ENCODE results near the gene SYPL1.

Gene SYPL1

GRCh38 chr7:106071356-106071998 is 40.6 kb downstream of the SYPL1 start:
- H3K4me3 ChIP-seq (ENCODE audit: low read length), result peak overlapping the region; percentile 54
- peak; percentile 98 for DNase-seq (ENCODE audit: low read depth, low spot score)

- peak overlapping the region; percentile 54 for H3K4me3 ChIP-seq (ENCODE audit: low read length)
- DNase-seq (ENCODE audit: low read depth, low spot score), result peak; percentile 45
Measured at GRCh38 chr7:106070567-106071254, 41.4 kb downstream of the SYPL1 start.

GRCh38 chr7:106070201-106070551 is 41.9 kb downstream of the SYPL1 start:
- no peak for DNase-seq (ENCODE audit: low read depth, low spot score)

GRCh38 chr7:106069471-106070200 is 42.5 kb downstream of the SYPL1 start:
- DNase-seq (ENCODE audit: low read depth, low spot score), result no peak
- H3K4me3 ChIP-seq (ENCODE audit: low read length), result peak overlapping the region; percentile 54

More at GRCh38 chr7:106070201-106070551, 41.9 kb downstream of the SYPL1 start:
- peak overlapping the region; percentile 54 for H3K4me3 ChIP-seq (ENCODE audit: low read length)

- no peak for DNase-seq (ENCODE audit: low read depth, low spot score)
- H3K4me3 ChIP-seq (ENCODE audit: low read length), result no peak overlapping the region
Measured at GRCh38 chr7:106068986-106069385, 43.1 kb downstream of the SYPL1 start.

GRCh38 chr7:106068538-106068961 is 43.6 kb downstream of the SYPL1 start:
- no peak overlapping the region for H3K4me3 ChIP-seq (ENCODE audit: low read length)
- DNase-seq (ENCODE audit: low read depth, low spot score), result peak; percentile 46

- no peak for DNase-seq (ENCODE audit: low read depth, low spot score)
- H3K4me3 ChIP-seq (ENCODE audit: low read length), result no peak overlapping the region
Measured at GRCh38 chr7:106067678-106068077, 44.4 kb downstream of the SYPL1 start.

GRCh38 chr7:106065575-106066500 is 46.3 kb downstream of the SYPL1 start:
- no peak for DNase-seq (ENCODE audit: low read depth, low spot score)

GRCh38 chr7:106064771-106065574 is 47.1 kb downstream of the SYPL1 start:
- no peak for DNase-seq (ENCODE audit: low read depth, low spot score)
- H3K4me3 ChIP-seq (ENCODE audit: low read length), result no peak overlapping the region

More at GRCh38 chr7:106065575-106066500, 46.3 kb downstream of the SYPL1 start:
- no peak overlapping the region for H3K4me3 ChIP-seq (ENCODE audit: low read length)

GRCh38 chr7:106064316-106064715 is 47.8 kb downstream of the SYPL1 start:
- no peak overlapping the region for H3K4me3 ChIP-seq (ENCODE audit: low read length)
- DNase-seq (ENCODE audit: low read depth, low spot score), result no peak

GRCh38 chr7:106063692-106064091 is 48.4 kb downstream of the SYPL1 start:
- DNase-seq (ENCODE audit: low read depth, low spot score), result no peak
- no peak overlapping the region for H3K4me3 ChIP-seq (ENCODE audit: low read length)

- DNase-seq (ENCODE audit: low read depth, low spot score), result no peak
- no peak overlapping the region for H3K4me3 ChIP-seq (ENCODE audit: low read length)
Measured at GRCh38 chr7:106063024-106063423, 49.1 kb downstream of the SYPL1 start.

GRCh38 chr7:106062521-106062931 is 49.6 kb downstream of the SYPL1 start:
- H3K4me3 ChIP-seq (ENCODE audit: low read length), result no peak overlapping the region
- DNase-seq (ENCODE audit: low read depth, low spot score), result no peak

GRCh38 chr7:106062006-106062405 is 50.1 kb downstream of the SYPL1 start:
- no peak overlapping the region for H3K4me3 ChIP-seq (ENCODE audit: low read length)
- DNase-seq (ENCODE audit: low read depth, low spot score), result no peak

GRCh38 chr7:106061301-106061979 is 50.7 kb downstream of the SYPL1 start:
- H3K4me3 ChIP-seq (ENCODE audit: low read length), result no peak overlapping the region
- no peak for DNase-seq (ENCODE audit: low read depth, low spot score)

- H3K4me3 ChIP-seq (ENCODE audit: low read length), result no peak overlapping the region
- DNase-seq (ENCODE audit: low read depth, low spot score), result no peak
Measured at GRCh38 chr7:106060394-106060920, 51.7 kb downstream of the SYPL1 start.

- no peak overlapping the region for H3K4me3 ChIP-seq (ENCODE audit: low read length)
- DNase-seq (ENCODE audit: low read depth, low spot score), result no peak
Measured at GRCh38 chr7:106059556-106059955, 52.6 kb downstream of the SYPL1 start.

- H3K4me3 ChIP-seq (ENCODE audit: low read length), result no peak overlapping the region
- no peak for DNase-seq (ENCODE audit: low read depth, low spot score)
Measured at GRCh38 chr7:106058928-106059324, 53.2 kb downstream of the SYPL1 start.

Measured in Jurkat, Clone E6-1 (cell line).